Measurements from ENCODE around the gene ESM1. TPM values are rescaled to one million over a fixed set of nuclear protein-coding genes. Genes with fewer than 3 reads are reported as not detected.

The ESM1 gene
- polyA plus RNA-seq, 3 donors from 2014 or later: 0.74 to 0.96 TPM; not detected in 1

- Mint-ChIP-seq H3K27ac (no peak overlapping the region), H3K27me3 (ENCODE audit: low read depth in 3 of 3) (peaks cover 0 to 2% (median 1%) of the 10 kb centered on the region in 3 donors), H3K4me3 (no peak overlapping the region), H3K9me3 (no peaks in the 10 kb centered on the region), H3K4me1 (no peaks in the 10 kb centered on the region), H3K36me3 (peaks cover 0 to 4% (median 0%) of the 10 kb centered on the region in 3 donors)
- no peak for DNase-seq
These were observed 15.3 kb downstream of the ESM1 start for GRCh38 chr5:54969856-54970828.

DNA sequence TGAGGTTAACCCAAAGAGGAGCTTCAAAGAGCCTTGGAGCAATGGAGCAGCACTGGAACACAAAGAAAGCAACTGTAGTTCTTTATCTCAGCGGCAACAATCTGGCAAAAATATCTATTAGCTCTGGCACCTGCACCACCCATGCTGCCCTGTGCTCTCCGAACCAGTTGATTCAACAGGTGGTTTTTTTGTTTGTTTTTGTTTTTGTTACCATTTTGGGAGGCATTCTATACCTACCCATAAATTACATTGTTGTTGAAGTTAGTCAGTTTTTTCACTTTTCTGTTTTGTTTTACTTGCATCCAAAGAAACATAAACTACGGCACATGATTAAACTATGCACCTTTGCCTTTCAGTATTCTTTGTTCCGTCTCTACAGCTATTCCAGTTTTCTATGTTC, 16.2 kb downstream of the ESM1 start:
- no peak for DNase-seq
- Mint-ChIP-seq H3K27ac (peak overlapping the region in 2 of 6 donors; percentile 7 to 13), H3K4me1 (peaks cover 7 to 9% of the 10 kb centered on the region in 2 donors), H3K9me3 (no peaks in the 10 kb centered on the region), H3K36me3 (no peaks in the 10 kb centered on the region), H3K27me3 (ENCODE audit: low read depth in 3 of 3) (peaks cover 0 to 2% (median 1%) of the 10 kb centered on the region in 3 donors), H3K4me3 (no peak overlapping the region)

DNA sequence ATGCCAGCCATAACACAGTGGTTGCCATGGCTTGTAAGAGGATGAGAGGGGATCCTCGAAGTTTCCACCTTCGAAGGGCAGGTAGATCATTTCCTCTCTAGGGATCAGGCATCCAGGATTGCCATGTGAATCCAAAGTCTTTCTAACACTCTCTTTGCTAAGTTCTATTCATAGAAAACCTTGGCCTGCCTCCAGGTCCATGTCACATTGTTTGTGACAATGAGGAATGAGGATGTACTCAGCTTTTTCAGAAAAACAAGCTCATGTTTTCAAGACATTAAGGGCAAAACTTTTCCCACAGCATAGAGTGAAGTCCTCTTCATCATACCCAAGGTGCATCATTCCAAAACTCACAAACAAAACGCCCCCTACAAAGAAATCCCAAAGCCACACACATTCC, 19.6 kb downstream of the ESM1 start:
- no peak overlapping the region for H3K27ac Mint-ChIP-seq

DNA sequence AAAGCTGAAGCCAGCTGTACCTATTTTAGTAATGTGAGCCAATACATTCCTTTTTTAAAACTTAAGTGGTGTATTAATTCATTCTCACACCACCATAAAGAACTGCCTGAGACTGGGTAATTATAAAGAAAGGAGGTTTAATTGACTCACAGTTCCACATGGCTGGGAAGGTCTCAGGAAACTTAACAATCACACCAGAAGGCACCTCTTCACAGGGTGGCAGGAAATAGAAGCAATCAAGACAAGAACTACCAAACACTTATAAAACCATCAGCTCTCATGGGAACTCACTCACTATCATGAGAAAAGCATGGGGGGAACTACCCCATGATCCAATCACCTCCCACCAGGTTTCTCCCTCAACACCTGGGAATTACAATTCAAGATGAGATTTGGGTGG, 21.0 kb downstream of the ESM1 start:
- Mint-ChIP-seq H3K9me3 (no peaks in the 10 kb centered on the region), H3K4me3 (peak overlapping the region in 3 of 5 donors; percentile 15 to 57 (median 22)), H3K27ac (peak overlapping the region in 2 of 6 donors; percentile 51 to 76), H3K4me1 (peaks cover 17 to 22% of the 10 kb centered on the region in 2 donors), H3K36me3 (no peaks in the 10 kb centered on the region), H3K27me3 (ENCODE audit: low read depth in 3 of 3) (peaks cover 0 to 5% (median 0%) of the 10 kb centered on the region in 3 donors)
- no peak for DNase-seq

More for the DNA sequence above, 19.6 kb downstream of the ESM1 start:
- H3K9me3 Mint-ChIP-seq: no peaks in the 10 kb centered on the region
- no peak overlapping the region for H3K4me3 Mint-ChIP-seq
- H3K36me3 Mint-ChIP-seq: no peaks in the 10 kb centered on the region
- peaks cover 17 to 22% of the 10 kb centered on the region in 2 donors for H3K4me1 Mint-ChIP-seq
- peaks cover 0 to 3% (median 0%) of the 10 kb centered on the region in 3 donors for H3K27me3 Mint-ChIP-seq (ENCODE audit: low read depth in 3 of 3)
- no peak for DNase-seq

GRCh38 chr5:54959673-54960418, 25.5 kb downstream of the ESM1 start:
- DNase-seq: peak in 2 of 3 donors; percentile 7 to 12
- H3K4me3 Mint-ChIP-seq: no peak overlapping the region
- peaks cover 0 to 2% (median 0%) of the 10 kb centered on the region in 6 donors for H3K9me3 Mint-ChIP-seq
- H3K4me1 Mint-ChIP-seq: peaks cover 16 to 20% of the 10 kb centered on the region in 2 donors
- no peak overlapping the region for H3K27ac Mint-ChIP-seq
- H3K36me3 Mint-ChIP-seq: peaks cover 0 to 4% (median 0%) of the 10 kb centered on the region in 3 donors
- peaks cover 0 to 5% (median 0%) of the 10 kb centered on the region in 3 donors for H3K27me3 Mint-ChIP-seq (ENCODE audit: low read depth in 3 of 3)

DNA sequence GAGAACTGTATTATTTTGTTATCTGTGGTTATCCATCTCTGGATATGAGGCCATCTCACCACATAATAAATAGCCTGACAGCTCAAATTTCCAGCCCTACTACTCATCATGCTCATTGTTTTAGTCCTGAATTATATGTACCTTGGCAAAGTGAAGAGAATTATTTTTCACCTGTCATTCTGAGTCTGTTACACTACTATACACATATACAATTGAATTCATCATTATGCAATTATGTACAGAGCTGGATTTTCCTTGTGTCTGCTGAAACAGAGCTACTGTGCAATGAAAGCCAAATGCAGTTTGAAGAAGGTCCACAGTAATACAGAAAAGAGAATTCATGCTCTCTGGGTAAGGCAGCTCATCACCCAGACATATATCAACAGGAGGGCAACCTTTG, 28.5 kb downstream of the ESM1 start:
- H3K27ac Mint-ChIP-seq: no peak overlapping the region

GRCh38 chr5:54947187-54947586, 38.2 kb downstream of the ESM1 start:
- H3K9me3 Mint-ChIP-seq: no peaks in the 10 kb centered on the region
- peaks cover 1 to 6% of the 10 kb centered on the region in 2 donors for H3K4me1 Mint-ChIP-seq
- H3K4me3 Mint-ChIP-seq: no peak overlapping the region
- no peak for DNase-seq
- peaks cover 0 to 2% (median 0%) of the 10 kb centered on the region in 3 donors for H3K27me3 Mint-ChIP-seq (ENCODE audit: low read depth in 3 of 3)
- H3K27ac Mint-ChIP-seq: no peak overlapping the region
- H3K36me3 Mint-ChIP-seq: no peaks in the 10 kb centered on the region

More for the DNA sequence above, 28.5 kb downstream of the ESM1 start:
- Mint-ChIP-seq H3K4me1 (no peaks in the 10 kb centered on the region), H3K9me3 (peaks cover 0 to 12% (median under 1%) of the 10 kb centered on the region in 6 donors), H3K27me3 (ENCODE audit: low read depth in 3 of 3) (peaks cover 0 to 5% (median 1%) of the 10 kb centered on the region in 3 donors), H3K4me3 (no peak overlapping the region), H3K36me3 (peaks cover 0 to 4% (median 0%) of the 10 kb centered on the region in 3 donors)
- no peak for DNase-seq

GRCh38 chr5:54946306-54946819, 39.0 kb downstream of the ESM1 start:
- peaks cover 0 to 2% (median 0%) of the 10 kb centered on the region in 3 donors for H3K27me3 Mint-ChIP-seq (ENCODE audit: low read depth in 3 of 3)
- no peak overlapping the region for H3K27ac Mint-ChIP-seq
- H3K4me3 Mint-ChIP-seq: no peak overlapping the region
- H3K36me3 Mint-ChIP-seq: no peaks in the 10 kb centered on the region
- no peak for DNase-seq
- no peaks in the 10 kb centered on the region for H3K9me3 Mint-ChIP-seq
- peaks cover 1 to 6% of the 10 kb centered on the region in 2 donors for H3K4me1 Mint-ChIP-seq

GRCh38 chr5:54944364-54944763, 41.0 kb downstream of the ESM1 start:
- no peaks in the 10 kb centered on the region for H3K9me3 Mint-ChIP-seq
- H3K36me3 Mint-ChIP-seq: no peaks in the 10 kb centered on the region
- peak; percentile 50 to 55 (median 52) for DNase-seq
- no peak overlapping the region for H3K4me3 Mint-ChIP-seq
- peaks cover 1 to 6% of the 10 kb centered on the region in 2 donors for H3K4me1 Mint-ChIP-seq
- H3K27ac Mint-ChIP-seq: no peak overlapping the region
- H3K27me3 Mint-ChIP-seq (ENCODE audit: low read depth in 3 of 3): peaks cover 0 to 2% (median 0%) of the 10 kb centered on the region in 3 donors

DNA sequence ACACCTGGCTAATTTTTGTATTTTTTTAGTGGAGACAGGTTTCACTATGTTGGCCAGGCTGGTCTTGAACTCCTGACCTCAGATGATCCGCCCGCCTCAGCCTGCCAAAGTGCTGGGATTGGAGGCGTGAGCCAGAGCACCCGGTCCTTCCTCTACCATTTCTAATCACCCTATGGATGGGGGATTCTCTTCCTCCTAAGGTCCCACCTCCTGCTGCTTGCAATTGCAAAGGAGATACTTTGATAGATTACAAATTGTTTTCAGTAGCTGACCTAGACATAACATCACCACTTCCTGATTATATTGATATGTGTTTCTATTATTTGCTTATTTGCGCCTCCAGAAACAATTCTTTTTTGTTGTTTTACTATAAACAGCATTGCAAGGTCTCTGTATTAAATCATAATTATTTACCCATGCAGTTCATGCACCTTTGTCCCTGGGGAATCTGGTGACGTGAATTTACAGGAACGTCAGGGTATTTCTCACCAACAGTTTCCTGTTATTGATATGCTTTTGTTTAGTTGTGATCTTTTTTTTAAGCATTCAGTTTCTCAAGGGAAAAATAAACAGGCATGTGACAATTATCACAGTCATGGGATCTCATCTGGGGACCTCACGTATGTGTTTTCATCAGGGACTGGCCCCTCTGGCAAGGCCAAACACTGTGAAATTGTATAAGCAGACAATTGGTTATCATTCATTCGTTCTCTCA, 43.2 kb downstream of the ESM1 start:
- Mint-ChIP-seq H3K4me3 (no peak overlapping the region), H3K36me3 (no peaks in the 10 kb centered on the region), H3K27ac (no peak overlapping the region), H3K4me1 (peaks cover 1 to 6% of the 10 kb centered on the region in 2 donors), H3K9me3 (no peaks in the 10 kb centered on the region), H3K27me3 (ENCODE audit: low read depth in 3 of 3) (peaks cover 0 to 6% (median 0%) of the 10 kb centered on the region in 3 donors)
- DNase-seq: no peak

GRCh38 chr5:54936201-54936600, 49.2 kb downstream of the ESM1 start:
- Mint-ChIP-seq H3K36me3 (no peaks in the 10 kb centered on the region), H3K9me3 (no peaks in the 10 kb centered on the region), H3K4me3 (no peak overlapping the region), H3K27ac (no peak overlapping the region), H3K4me1 (no peaks in the 10 kb centered on the region), H3K27me3 (ENCODE audit: low read depth in 3 of 3) (peaks cover 3 to 9% (median 9%) of the 10 kb centered on the region in 3 donors)
- DNase-seq: no peak

- H3K27ac Mint-ChIP-seq: no peak overlapping the region
- no peaks in the 10 kb centered on the region for H3K36me3 Mint-ChIP-seq
- no peaks in the 10 kb centered on the region for H3K4me1 Mint-ChIP-seq
- peaks cover 3 to 9% (median 6%) of the 10 kb centered on the region in 3 donors for H3K27me3 Mint-ChIP-seq (ENCODE audit: low read depth in 3 of 3)
- no peak overlapping the region for H3K4me3 Mint-ChIP-seq
- no peak for DNase-seq
- H3K9me3 Mint-ChIP-seq: no peaks in the 10 kb centered on the region
These were observed 52.6 kb downstream of the ESM1 start for GRCh38 chr5:54932789-54933188.

DNA sequence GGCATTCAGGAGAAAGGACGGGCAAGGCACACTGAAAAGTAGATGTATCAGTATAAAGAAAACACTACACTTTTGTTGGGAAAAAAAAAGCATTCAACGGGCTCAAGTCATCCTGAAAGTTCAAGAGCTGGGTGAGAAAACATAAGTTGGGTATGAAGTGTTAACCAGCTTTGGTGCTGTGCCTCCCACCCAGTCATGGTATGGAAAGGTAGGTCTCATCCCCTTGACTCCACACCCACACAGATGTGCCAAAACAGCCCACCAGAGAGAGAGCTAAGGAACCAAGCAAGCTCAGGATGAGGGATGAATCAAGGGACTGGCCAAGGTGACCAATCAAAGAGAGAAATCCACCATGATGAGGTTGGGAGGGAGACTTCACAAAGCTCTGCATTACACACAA, 54.7 kb downstream of the ESM1 start:
- Mint-ChIP-seq H3K9me3 (peaks cover 3 to 9% (median 7%) of the 10 kb centered on the region in 6 donors), H3K27me3 (ENCODE audit: low read depth in 3 of 3) (peaks cover 2 to 7% (median 6%) of the 10 kb centered on the region in 3 donors), H3K27ac (no peak overlapping the region), H3K4me1 (no peaks in the 10 kb centered on the region), H3K4me3 (no peak overlapping the region), H3K36me3 (peaks cover 4 to 8% (median 5%) of the 10 kb centered on the region in 3 donors)
- DNase-seq: no peak
